Cortex of kidney (tissue), 1 donor: ENCODE data around the gene ORMDL2.

Experiments used
- DNase-seq: peaks from one replicate; lab custom pipeline; 2025; lab: John Stamatoyannopoulos, UW

Gene ORMDL2

GRCh38 chr12:55817345-55818139 lies at the start of gene ORMDL2, which contains the start of gene SARNP:
TSS of gene ORMDL2 (plus strand) at chr12:55818041. CDS start at chr12:55819000, 959 bp downstream.
TSS of gene SARNP (minus strand) at chr12:55817724. CDS start at chr12:55817701, 23 bp downstream.
- DNase-seq, result no peak

GRCh38 chr12:55771736-55772135 lies 46.1 kb upstream of the ORMDL2 start:
- DNase-seq, result no peak

GRCh38 chr12:55777856-55778255 lies 40.0 kb upstream of the ORMDL2 start:
- no peak for DNase-seq

- no peak for DNase-seq
Measured at GRCh38 chr12:55780685-55781084, 37.2 kb upstream of the ORMDL2 start.

GRCh38 chr12:55788546-55788945 lies 29.3 kb upstream of the ORMDL2 start:
- DNase-seq, result no peak

- DNase-seq, result no peak
Measured at GRCh38 chr12:55789171-55789570, 28.7 kb upstream of the ORMDL2 start.

GRCh38 chr12:55789893-55790292 lies 27.9 kb upstream of the ORMDL2 start:
- DNase-seq, result no peak

- no peak for DNase-seq
Measured at GRCh38 chr12:55795950-55796349, 21.9 kb upstream of the ORMDL2 start.

- DNase-seq, result no peak
Measured at GRCh38 chr12:55797068-55797467, 20.8 kb upstream of the ORMDL2 start.

GRCh38 chr12:55797550-55797949 lies 20.3 kb upstream of the ORMDL2 start:
- DNase-seq, result no peak

- DNase-seq, result no peak
Measured at GRCh38 chr12:55806982-55807381, 10.9 kb upstream of the ORMDL2 start.

- DNase-seq, result no peak
Measured at GRCh38 chr12:55809274-55809673, 8.6 kb upstream of the ORMDL2 start.

GRCh38 chr12:55812088-55812487 lies 5.8 kb upstream of the ORMDL2 start:
- DNase-seq, result no peak

- DNase-seq, result no peak
Measured at GRCh38 chr12:55814257-55814656, 3.6 kb upstream of the ORMDL2 start.

- no peak for DNase-seq
Measured at GRCh38 chr12:55815473-55815872, 2.4 kb upstream of the ORMDL2 start.

- no peak for DNase-seq
Measured at GRCh38 chr12:55816881-55817344, 928 bp upstream of the ORMDL2 start.

GRCh38 chr12:55818140-55818728 lies 393 bp downstream of the ORMDL2 start:
- no peak for DNase-seq

GRCh38 chr12:55818886-55819285 lies 1.0 kb downstream of the ORMDL2 start:
- no peak for DNase-seq

GRCh38 chr12:55820679-55821078 lies 2.8 kb downstream of the ORMDL2 start:
- DNase-seq, result no peak

- DNase-seq, result no peak
Measured at GRCh38 chr12:55822228-55822627, 4.4 kb downstream of the ORMDL2 start.

- no peak for DNase-seq
Measured at GRCh38 chr12:55823419-55823818, 5.6 kb downstream of the ORMDL2 start.

GRCh38 chr12:55824726-55825125 lies 6.9 kb downstream of the ORMDL2 start:
- no peak for DNase-seq

- no peak for DNase-seq
Measured at GRCh38 chr12:55827806-55828205, 10.0 kb downstream of the ORMDL2 start.
